ENCODE data around the gene ALOX15B. TPM values are rescaled to one million over a fixed set of nuclear protein-coding genes. Genes with fewer than 3 reads are reported as not detected.

ALOX15B gene
- total and polyA plus RNA-seq, 5 donors from 2014 or later: not detected

DNA sequence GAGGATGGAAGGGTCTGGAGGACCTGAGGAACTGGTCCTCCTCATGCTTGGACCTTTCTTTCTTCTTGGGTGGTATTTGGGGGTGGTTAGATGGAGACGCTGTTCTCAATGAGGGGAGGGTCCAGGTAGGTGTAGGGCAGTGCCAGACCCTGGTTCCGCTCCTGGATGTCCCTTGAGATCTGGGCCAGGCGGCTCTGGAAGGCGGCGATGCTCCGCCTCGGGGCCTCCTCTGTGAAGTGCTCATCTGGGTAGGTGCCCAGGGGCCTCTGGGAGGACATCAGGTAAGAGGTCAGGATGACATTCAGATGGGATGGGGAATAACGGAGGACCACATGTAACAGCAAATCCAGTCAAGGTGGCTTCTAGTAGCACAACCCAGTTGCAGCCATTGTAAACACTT lies 57.7 kb downstream of the ALOX15B start:
- peaks cover 5% of the 10 kb centered on the region for H3K4me1 ChIP-seq (ENCODE audit: control insufficient read depth, insufficient read depth, low read length, poor library complexity, severe bottlenecking)
- no peaks in the 10 kb centered on the region for H3K9me3 Mint-ChIP-seq
- peaks cover 4 to 12% (median 4%) of the 10 kb centered on the region in 4 donors for H3K4me1 Mint-ChIP-seq
- no peak overlapping the region for H3K4me3 Mint-ChIP-seq
- no peaks in the 10 kb centered on the region for H3K27me3 ChIP-seq (ENCODE audit: control insufficient read depth, insufficient read depth, low read length)
- no peaks in the 10 kb centered on the region for H3K36me3 Mint-ChIP-seq
- peaks cover 16% of the 10 kb centered on the region for H3K27me3 Mint-ChIP-seq
- no peaks in the 10 kb centered on the region for H3K9me3 ChIP-seq (ENCODE audit: control insufficient read depth in 2 of 2, low read length in 2 of 2)
- peak overlapping the region in 1 of 3 donors; percentile 25 for H3K27ac Mint-ChIP-seq
- no peaks in the 10 kb centered on the region for H3K36me3 ChIP-seq (ENCODE audit: control insufficient read depth, insufficient read depth, low read length)
- no peak for ATAC-seq (ENCODE audit: low read depth in 2 of 2)
- H3K4me3 ChIP-seq (ENCODE audit: low read depth, low read length): no peak overlapping the region
- no peak for DNase-seq
- H3K27ac ChIP-seq (ENCODE audit: insufficient read depth, low read length, poor library complexity, severe bottlenecking): no peak overlapping the region

Other genes with a start within 250 kb of the ALOX15B start
- 255 TPM for gene KDM6B, start 204.8 kb upstream of the ALOX15B start, total RNA-seq
- gene KDM6B, start 204.8 kb upstream of the ALOX15B start, polyA plus RNA-seq: under 1 TPM; 0.30 to 0.74 (median 0.42) TPM
- gene TMEM88, start 184.0 kb upstream of the ALOX15B start, total RNA-seq: 31.5 TPM
- not detected for gene TMEM88, start 184.0 kb upstream of the ALOX15B start, polyA plus RNA-seq
- gene NAA38, start 181.5 kb upstream of the ALOX15B start, total RNA-seq: 23.6 TPM
- gene NAA38, start 181.5 kb upstream of the ALOX15B start, polyA plus RNA-seq: 100 to 1,000 TPM; 128 to 192 (median 141) TPM
- 11.8 TPM for gene CYB5D1, start 181.1 kb upstream of the ALOX15B start, total RNA-seq
- 1 to 10 TPM; 3.1 to 5.4 (median 4.2) TPM for gene CYB5D1, start 181.1 kb upstream of the ALOX15B start, polyA plus RNA-seq
- 273 TPM for gene CHD3, start 150.3 kb upstream of the ALOX15B start, total RNA-seq
- 1 to 10 TPM; 5.0 to 9.0 (median 7.2) TPM for gene CHD3, start 150.3 kb upstream of the ALOX15B start, polyA plus RNA-seq
- 2.4 TPM for gene RNF227, start 122.8 kb upstream of the ALOX15B start, total RNA-seq
- 1 to 10 TPM in 3 of 4 donors, under 1 TPM in 1; 0.92 to 5.0 (median 2.9) TPM for gene RNF227, start 122.8 kb upstream of the ALOX15B start, polyA plus RNA-seq
- 8.0 TPM for gene KCNAB3, start 109.2 kb upstream of the ALOX15B start, total RNA-seq
- under 1 TPM in 3 of 4 donors, not detected in 1; 0.06 to 0.33 (median 0.08) TPM for gene KCNAB3, start 109.2 kb upstream of the ALOX15B start, polyA plus RNA-seq
- gene TRAPPC1, start 107.1 kb upstream of the ALOX15B start, total RNA-seq: 114 TPM
- gene TRAPPC1, start 107.1 kb upstream of the ALOX15B start, polyA plus RNA-seq: 100 to 1,000 TPM; 218 to 297 (median 243) TPM
- gene CNTROB, start 106.9 kb upstream of the ALOX15B start, total RNA-seq: 40.9 TPM
- 10 to 100 TPM in 1 of 4 donors, 1 to 10 TPM in 3; 5.0 to 12.3 (median 7.1) TPM for gene CNTROB, start 106.9 kb upstream of the ALOX15B start, polyA plus RNA-seq
- not detected for gene GUCY2D, start 36.4 kb upstream of the ALOX15B start, total RNA-seq
- gene GUCY2D, start 36.4 kb upstream of the ALOX15B start, polyA plus RNA-seq: under 1 TPM in 1 of 4 donors, not detected in 3; 0.23 TPM
- gene ALOX12B, start 48.7 kb downstream of the ALOX15B start, total RNA-seq: not detected
- under 1 TPM in 3 of 4 donors, not detected in 1; 0.53 to 0.68 (median 0.67) TPM for gene ALOX12B, start 48.7 kb downstream of the ALOX15B start, polyA plus RNA-seq
- gene ALOXE3, start 79.5 kb downstream of the ALOX15B start, total RNA-seq: 0.15 TPM
- gene ALOXE3, start 79.5 kb downstream of the ALOX15B start, polyA plus RNA-seq: under 1 TPM in 3 of 4 donors, not detected in 1; 0.18 to 0.51 (median 0.42) TPM
- not detected for gene HES7, start 85.0 kb downstream of the ALOX15B start, total RNA-seq
- gene HES7, start 85.0 kb downstream of the ALOX15B start, polyA plus RNA-seq: not detected
- gene PER1, start 113.3 kb downstream of the ALOX15B start, total RNA-seq: 1,740 TPM
- 1 to 10 TPM; 4.8 to 7.7 (median 6.2) TPM for gene PER1, start 113.3 kb downstream of the ALOX15B start, polyA plus RNA-seq
- gene VAMP2, start 123.9 kb downstream of the ALOX15B start, total RNA-seq: 205 TPM
- 10 to 100 TPM; 42.7 to 60.4 (median 59.3) TPM for gene VAMP2, start 123.9 kb downstream of the ALOX15B start, polyA plus RNA-seq
- 27.3 TPM for gene TMEM107, start 137.3 kb downstream of the ALOX15B start, total RNA-seq
- gene TMEM107, start 137.3 kb downstream of the ALOX15B start, polyA plus RNA-seq: 10 to 100 TPM; 20.6 to 38.9 (median 29.9) TPM
- gene BORCS6, start 151.1 kb downstream of the ALOX15B start, total RNA-seq: 10.1 TPM
- gene BORCS6, start 151.1 kb downstream of the ALOX15B start, polyA plus RNA-seq: 10 to 100 TPM; 23.6 to 29.9 (median 25.4) TPM
- gene AURKB, start 171.5 kb downstream of the ALOX15B start, total RNA-seq: 3.7 TPM
- gene AURKB, start 171.5 kb downstream of the ALOX15B start, polyA plus RNA-seq: 1 to 10 TPM; 1.5 to 5.3 (median 3.4) TPM
- 265 TPM for gene CTC1, start 209.0 kb downstream of the ALOX15B start, total RNA-seq
- 10 to 100 TPM; 20.2 to 32.4 (median 24.1) TPM for gene CTC1, start 209.0 kb downstream of the ALOX15B start, polyA plus RNA-seq
- gene PFAS, start 210.2 kb downstream of the ALOX15B start, total RNA-seq: 13.9 TPM
- gene PFAS, start 210.2 kb downstream of the ALOX15B start, polyA plus RNA-seq: 10 to 100 TPM in 3 of 4 donors, 1 to 10 TPM in 1; 7.4 to 12.7 (median 11.2) TPM
- gene RANGRF, start 249.6 kb downstream of the ALOX15B start, total RNA-seq: 40.0 TPM
- gene RANGRF, start 249.6 kb downstream of the ALOX15B start, polyA plus RNA-seq: 100 to 1,000 TPM in 2 of 4 donors, 10 to 100 TPM in 2; 87.6 to 131 (median 99.0) TPM